ENCODE results near the gene SLC5A10.

DNA sequence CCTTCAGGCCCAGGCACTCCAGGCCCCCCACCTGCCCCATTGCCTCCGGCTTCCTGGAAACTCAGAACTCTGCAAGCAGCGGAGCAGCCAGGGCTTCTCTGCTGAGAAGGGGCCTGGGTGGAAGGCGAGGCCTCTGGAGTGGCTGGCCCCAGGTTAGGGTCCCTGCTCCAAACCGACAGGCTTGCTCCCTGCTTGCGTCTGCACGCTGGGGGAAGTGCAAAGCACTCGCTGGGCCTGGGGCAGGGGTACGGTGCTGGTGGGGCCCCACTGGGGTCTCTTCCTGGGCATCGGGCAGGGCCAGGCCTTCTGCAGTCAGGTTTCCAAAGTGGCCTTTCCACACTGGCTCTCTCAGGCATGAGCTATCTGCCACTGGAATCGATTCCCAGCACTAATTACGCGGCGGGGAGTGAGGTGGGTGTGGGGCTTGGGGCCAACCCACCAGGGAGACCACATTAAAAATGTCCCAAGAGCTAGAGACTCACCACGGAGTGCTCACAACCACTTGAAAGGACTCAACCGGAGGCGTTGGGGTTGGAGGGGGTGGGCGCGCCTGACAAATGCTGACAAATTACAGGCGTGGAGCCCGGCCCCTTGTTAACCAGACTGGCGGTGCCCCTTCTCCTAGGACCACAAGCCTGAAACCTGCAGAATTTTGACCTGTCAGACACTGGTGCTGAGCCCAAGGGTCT, 34.7 kb downstream of the SLC5A10 start:
- TF ChIP-seq TAF1 (conservative IDR thresholded peaks at IDR 0.05) (no peak), YY1 (IDR thresholded peaks at IDR 0.05) (no peak), HNF4A (conservative IDR thresholded peaks at IDR 0.05) (no peak), JUND (IDR thresholded peaks at IDR 0.05) (no peak), RAD21 (IDR thresholded peaks at IDR 0.05) (no peak), HNF4G (IDR thresholded peaks at IDR 0.05) (no peak), GABPA (IDR thresholded peaks at IDR 0.05 in 1 of 2, conservative IDR thresholded peaks at IDR 0.05 in 1 of 2) (no peak)
- TF ChIP-seq, protein P1, sequence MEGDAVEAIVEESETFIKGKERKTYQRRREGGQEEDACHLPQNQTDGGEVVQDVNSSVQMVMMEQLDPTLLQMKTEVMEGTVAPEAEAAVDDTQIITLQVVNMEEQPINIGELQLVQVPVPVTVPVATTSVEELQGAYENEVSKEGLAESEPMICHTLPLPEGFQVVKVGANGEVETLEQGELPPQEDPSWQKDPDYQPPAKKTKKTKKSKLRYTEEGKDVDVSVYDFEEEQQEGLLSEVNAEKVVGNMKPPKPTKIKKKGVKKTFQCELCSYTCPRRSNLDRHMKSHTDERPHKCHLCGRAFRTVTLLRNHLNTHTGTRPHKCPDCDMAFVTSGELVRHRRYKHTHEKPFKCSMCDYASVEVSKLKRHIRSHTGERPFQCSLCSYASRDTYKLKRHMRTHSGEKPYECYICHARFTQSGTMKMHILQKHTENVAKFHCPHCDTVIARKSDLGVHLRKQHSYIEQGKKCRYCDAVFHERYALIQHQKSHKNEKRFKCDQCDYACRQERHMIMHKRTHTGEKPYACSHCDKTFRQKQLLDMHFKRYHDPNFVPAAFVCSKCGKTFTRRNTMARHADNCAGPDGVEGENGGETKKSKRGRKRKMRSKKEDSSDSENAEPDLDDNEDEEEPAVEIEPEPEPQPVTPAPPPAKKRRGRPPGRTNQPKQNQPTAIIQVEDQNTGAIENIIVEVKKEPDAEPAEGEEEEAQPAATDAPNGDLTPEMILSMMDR (IDR thresholded peaks at IDR 0.05; ENCODE audit: low read depth, low read length, missing input control) = no peak
- TF ChIP-seq, protein P2, sequence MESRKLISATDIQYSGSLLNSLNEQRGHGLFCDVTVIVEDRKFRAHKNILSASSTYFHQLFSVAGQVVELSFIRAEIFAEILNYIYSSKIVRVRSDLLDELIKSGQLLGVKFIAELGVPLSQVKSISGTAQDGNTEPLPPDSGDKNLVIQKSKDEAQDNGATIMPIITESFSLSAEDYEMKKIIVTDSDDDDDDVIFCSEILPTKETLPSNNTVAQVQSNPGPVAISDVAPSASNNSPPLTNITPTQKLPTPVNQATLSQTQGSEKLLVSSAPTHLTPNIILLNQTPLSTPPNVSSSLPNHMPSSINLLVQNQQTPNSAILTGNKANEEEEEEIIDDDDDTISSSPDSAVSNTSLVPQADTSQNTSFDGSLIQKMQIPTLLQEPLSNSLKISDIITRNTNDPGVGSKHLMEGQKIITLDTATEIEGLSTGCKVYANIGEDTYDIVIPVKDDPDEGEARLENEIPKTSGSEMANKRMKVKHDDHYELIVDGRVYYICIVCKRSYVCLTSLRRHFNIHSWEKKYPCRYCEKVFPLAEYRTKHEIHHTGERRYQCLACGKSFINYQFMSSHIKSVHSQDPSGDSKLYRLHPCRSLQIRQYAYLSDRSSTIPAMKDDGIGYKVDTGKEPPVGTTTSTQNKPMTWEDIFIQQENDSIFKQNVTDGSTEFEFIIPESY (IDR thresholded peaks at IDR 0.05) = no peak
- TF ChIP-seq, protein P3, sequence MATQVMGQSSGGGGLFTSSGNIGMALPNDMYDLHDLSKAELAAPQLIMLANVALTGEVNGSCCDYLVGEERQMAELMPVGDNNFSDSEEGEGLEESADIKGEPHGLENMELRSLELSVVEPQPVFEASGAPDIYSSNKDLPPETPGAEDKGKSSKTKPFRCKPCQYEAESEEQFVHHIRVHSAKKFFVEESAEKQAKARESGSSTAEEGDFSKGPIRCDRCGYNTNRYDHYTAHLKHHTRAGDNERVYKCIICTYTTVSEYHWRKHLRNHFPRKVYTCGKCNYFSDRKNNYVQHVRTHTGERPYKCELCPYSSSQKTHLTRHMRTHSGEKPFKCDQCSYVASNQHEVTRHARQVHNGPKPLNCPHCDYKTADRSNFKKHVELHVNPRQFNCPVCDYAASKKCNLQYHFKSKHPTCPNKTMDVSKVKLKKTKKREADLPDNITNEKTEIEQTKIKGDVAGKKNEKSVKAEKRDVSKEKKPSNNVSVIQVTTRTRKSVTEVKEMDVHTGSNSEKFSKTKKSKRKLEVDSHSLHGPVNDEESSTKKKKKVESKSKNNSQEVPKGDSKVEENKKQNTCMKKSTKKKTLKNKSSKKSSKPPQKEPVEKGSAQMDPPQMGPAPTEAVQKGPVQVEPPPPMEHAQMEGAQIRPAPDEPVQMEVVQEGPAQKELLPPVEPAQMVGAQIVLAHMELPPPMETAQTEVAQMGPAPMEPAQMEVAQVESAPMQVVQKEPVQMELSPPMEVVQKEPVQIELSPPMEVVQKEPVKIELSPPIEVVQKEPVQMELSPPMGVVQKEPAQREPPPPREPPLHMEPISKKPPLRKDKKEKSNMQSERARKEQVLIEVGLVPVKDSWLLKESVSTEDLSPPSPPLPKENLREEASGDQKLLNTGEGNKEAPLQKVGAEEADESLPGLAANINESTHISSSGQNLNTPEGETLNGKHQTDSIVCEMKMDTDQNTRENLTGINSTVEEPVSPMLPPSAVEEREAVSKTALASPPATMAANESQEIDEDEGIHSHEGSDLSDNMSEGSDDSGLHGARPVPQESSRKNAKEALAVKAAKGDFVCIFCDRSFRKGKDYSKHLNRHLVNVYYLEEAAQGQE (IDR thresholded peaks at IDR 0.05) = no peak
- TF ChIP-seq, protein P4, sequence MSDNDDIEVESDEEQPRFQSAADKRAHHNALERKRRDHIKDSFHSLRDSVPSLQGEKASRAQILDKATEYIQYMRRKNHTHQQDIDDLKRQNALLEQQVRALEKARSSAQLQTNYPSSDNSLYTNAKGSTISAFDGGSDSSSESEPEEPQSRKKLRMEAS (IDR thresholded peaks at IDR 0.05) = no peak
- TF ChIP-seq, protein P5, sequence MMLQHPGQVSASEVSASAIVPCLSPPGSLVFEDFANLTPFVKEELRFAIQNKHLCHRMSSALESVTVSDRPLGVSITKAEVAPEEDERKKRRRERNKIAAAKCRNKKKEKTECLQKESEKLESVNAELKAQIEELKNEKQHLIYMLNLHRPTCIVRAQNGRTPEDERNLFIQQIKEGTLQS (IDR thresholded peaks at IDR 0.05) = no peak

Data from liver (tissue), 3 donors.